Epithelial cell of prostate (primary cell): ENCODE results near the gene TP73.

Experiments
- DNase-seq: peaks from one replicate; pipeline ENCODE4 v3.0.0-alpha.2; 2011; ENCODE audit warnings: low read depth, low spot score
- H3K27ac ChIP-seq: fragments of 450-650 bp; 2 replicates; pipeline ENCODE4 v1.5.1; 2017; ENCODE audit warnings: mild to moderate bottlenecking

TP73 gene

DNA sequence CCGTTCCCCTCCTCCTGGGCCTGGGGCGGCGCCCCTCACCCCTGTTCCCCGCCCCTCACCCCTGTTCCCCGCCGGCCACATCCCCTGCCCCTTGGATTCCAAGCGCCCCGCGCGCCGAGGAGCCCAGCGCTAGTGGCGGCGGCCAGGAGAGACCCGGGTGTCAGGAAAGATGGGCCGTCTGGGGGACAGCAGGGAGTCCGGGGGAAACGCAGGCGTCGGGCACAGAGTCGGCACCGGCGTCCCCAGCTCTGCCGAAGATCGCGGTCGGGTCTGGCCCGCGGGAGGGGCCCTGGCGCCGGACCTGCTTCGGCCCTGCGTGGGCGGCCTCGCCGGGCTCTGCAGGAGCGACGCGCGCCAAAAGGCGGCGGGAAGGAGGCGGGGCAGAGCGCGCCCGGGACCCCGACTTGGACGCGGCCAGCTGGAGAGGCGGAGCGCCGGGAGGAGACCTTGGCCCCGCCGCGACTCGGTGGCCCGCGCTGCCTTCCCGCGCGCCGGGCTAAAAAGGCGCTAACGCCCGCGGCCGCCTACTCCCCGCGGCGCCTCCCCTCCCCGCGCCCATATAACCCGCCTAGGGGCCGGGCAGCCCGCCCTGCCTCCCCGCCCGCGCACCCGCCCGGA is at the start of gene TP73:
TP73 (plus strand) TSS at position 587 of the 618 bp plus-strand sequence. CDS start 29,850 bp downstream, outside the sequence.
- H3K27ac ChIP-seq: no peak within 1 kb of the TSS
- no peak for DNase-seq

GRCh38 chr1:3603156-3603555 is 49.2 kb upstream of the TP73 start:
- DNase-seq: no peak
- H3K27ac ChIP-seq: no peak overlapping the region

GRCh38 chr1:3603571-3604467 is 48.5 kb upstream of the TP73 start:
- peak overlapping the region; percentile 9 for H3K27ac ChIP-seq
- DNase-seq: no peak

DNA sequence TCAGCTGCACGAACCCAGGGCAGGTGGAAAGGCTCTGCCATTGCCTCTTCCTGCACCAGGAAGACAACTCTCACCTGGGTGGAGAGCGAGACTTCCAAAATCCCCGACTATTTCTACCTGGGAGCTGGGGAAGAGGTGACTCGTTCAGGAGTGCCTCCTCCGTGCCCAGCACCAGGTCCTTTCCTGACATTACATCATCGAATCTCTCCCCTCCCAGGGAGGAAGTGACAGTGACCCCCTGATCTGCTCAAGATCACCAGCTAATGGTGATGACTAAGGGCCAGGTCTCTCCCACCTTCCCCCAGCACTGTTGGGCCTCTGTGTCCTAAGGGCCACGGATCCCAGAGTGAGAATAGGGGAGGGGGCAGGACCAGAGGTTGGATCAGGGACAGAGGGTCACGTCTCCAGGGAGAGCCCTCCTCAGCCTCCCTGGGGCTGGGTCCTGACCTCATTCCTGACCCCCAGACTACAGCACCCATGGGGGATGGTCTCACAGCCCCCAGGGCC is 47.8 kb upstream of the TP73 start:
- peak overlapping the region; percentile 9 for H3K27ac ChIP-seq

GRCh38 chr1:3604997-3605823 is 47.1 kb upstream of the TP73 start:
- no peak for DNase-seq
- H3K27ac ChIP-seq: peak overlapping the region; percentile 9

More for the DNA sequence above, 47.8 kb upstream of the TP73 start:
- DNase-seq: no peak

DNA sequence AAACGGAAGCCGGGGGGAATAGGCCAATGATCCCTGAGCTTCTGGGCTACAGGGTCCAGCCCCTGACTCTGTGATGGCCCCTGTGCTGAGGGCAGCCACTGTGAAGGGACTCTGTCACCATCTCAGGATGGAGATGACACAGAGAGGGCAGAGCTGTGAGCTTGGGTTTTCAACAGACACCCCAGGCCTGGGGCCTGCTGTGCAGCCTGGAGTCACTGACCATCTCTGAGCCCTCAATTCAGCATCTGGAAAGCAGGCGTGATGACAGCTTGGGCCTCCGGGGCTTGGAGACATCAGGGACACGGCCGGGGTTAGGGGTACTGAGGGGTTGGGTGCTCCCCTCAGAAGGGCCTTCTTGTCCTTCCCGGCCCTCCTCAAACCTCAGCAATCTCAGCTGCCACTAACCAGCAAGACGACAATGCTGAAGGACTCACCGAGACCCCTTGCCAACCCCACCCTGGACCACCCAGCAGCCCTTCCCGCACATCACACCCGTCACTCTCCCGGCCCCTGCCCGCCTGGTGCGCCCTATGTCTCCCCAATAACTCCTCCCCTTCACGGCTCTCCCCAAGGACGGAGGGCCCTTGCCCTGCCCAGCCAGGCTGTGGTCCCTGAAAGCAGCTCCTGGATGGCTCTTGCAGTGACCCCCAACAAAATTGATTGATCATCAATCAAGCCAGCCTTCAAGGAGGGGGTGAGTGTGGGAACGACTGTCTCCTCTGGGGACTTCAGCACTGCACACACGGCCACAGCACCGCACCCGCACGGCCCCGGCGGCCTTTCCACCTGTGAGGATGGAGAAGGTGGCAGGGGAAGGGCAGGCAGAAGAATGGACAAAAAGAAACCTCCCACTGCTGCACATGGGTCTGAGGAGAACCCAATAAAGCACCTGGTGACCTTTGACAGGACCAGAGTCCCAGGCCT is 45.3 kb upstream of the TP73 start:
- no peak for DNase-seq
- no peak overlapping the region for H3K27ac ChIP-seq

DNA sequence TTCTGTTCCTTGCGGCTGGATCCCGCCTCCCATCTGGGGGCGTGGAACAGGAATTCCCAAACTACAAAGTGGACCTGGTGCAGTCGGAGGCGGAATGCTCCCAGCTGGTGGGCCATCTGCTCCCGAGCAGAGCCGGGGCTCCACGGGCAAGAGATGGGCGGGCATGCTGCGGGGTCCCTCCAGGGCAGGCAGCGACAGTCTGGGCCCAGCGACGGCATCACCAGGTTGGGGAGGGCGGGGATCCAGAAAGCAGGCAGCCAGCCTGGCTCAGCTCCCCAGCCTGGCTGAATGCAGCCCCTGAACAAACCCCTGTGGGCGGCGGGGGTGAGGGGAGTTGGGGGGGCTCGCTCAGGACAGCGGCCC is 44.6 kb upstream of the TP73 start:
- no peak for DNase-seq
- H3K27ac ChIP-seq: no peak overlapping the region

DNA sequence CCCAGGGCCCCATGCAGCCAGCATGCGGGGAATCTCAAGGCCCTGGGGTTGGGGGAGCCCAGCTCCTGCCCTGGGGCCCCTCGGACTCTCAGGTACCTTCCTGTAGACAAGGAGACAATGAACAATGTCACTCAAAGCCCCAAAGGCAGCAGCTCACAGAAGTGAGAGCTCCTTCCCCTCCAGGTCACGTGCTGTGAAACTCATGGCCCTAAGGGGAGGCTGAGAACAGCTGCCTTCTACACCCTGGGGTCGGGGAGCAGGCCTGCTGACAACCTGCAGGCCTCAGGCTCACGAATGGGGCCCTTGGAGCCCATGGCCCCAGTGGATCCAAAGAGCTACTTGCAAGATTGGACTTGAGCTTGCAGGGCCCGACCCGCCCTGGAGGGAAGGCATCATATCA is 44.2 kb upstream of the TP73 start:
- H3K27ac ChIP-seq: no peak overlapping the region
- no peak for DNase-seq

DNA sequence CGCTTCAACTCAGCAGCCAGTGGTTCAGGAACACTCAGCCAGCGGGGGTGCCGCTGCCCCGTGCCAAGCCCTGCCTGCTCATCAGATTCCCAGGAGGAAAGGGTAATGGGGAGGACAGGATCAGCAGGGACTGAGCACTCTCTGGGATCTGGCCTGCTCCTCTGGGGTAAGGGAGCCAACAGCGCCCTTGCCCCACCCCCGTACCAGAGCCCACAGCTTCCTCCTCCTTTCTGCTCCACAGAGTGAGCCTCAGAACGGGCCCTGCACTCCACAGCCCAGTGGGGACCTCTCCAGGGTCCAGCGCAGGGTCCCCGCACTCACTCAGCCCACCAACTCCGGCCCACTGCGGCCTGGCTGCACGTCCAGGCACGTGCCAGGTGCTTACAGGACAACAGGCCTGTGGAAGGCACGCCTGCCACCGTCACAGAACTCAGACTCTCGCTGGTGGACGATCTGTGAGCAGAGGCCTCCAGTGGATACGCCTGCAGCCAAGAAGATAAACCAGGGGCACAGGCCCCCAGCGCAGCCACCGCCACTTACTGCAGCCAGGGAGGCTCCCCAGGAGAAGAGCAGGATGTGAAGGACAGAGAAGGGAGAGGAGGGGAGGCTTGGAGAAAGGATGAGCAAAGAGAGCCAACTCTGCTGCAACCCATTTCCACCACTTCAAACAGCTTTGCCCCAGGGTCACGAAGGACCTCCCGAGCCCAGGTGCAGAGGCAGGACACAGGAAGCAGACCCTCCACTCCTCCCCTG is 43.1 kb upstream of the TP73 start:
- no peak for DNase-seq
- H3K27ac ChIP-seq: no peak overlapping the region

DNA sequence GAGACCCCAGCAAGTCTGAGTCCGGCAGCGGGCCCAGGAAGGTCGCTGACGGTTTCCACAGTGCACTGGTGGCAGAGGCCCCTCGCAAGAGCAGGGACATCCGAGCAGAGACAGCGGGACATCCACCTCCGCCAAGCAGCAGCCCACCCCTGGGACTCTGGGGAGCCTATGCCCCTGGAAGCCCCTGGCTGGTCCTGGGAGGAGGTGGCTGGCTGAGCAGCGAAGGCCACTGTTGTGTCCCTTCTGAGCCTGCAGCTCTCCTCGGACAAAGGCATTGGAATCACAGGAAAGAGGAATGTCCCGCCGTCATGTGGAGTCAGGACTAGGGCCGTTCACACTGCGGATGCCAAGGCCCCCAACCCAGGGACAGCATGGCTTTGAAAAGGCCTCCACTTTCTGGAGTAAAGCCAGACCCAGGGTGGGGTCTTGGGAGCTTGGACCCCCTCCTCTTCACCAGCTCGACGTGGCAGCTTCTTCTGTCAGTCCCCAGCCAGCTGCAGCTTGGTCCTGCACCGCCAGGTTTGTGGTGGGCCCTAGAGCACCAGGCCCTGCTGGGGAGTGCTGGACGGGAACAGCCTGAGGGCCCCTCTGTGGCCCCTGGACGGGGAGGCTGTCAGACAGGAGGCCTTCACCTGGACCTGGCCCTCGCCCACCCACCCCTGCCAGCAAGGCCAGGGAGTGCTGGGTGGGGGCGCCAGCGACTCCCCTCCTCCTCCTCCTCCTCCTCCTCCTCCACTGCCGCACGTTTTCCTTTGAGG is 42.4 kb upstream of the TP73 start:
- no peak overlapping the region for H3K27ac ChIP-seq

DNA sequence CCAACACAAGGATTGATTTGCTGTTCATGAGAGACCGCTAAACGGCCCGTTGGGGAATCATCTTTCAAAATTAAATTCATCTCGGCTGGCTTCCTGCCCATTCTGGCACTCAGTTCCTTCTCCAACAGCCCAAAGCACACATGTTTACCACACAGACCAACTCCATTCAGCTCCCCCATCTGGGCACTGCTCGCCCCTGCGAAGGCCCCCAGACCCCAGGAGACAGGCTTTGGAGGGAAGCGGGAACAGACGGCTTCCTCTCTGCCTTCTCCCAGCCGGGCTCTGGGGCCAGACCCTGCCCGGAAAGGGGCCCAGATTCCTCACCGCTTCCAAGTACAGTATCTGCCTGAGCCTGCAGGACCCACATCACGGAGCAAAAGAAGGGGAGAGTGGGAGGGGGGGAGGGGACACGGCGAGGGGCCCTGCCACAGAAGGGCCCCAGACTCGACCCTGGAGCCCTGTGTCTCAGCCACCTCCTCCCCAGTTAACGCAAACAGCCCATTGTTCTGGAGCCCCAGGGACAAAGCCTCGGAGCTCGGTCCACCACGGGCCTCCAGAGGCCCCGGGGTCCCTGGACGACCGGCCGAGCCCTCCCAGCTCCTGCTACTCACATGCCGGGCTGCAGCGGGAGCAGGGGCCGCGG is 41.7 kb upstream of the TP73 start:
- no peak overlapping the region for H3K27ac ChIP-seq
- no peak for DNase-seq

More for the DNA sequence above, 42.4 kb upstream of the TP73 start:
- DNase-seq: no peak

- no peak within 1 kb of the TSS for H3K27ac ChIP-seq
- no peak for DNase-seq
These were observed 40.9 kb upstream of the TP73 start, which contains the start of gene MEGF6 for GRCh38 chr1:3611170-3612019. Gene MEGF6, minus strand, starts transcription at chr1:3611508. Its CDS starts 240 bp downstream, at chr1:3611268.

GRCh38 chr1:3612123-3612522 is 40.2 kb upstream of the TP73 start:
- DNase-seq: no peak
- H3K27ac ChIP-seq: no peak overlapping the region

- no peak for DNase-seq
- no peak overlapping the region for H3K27ac ChIP-seq
These were observed 37.3 kb upstream of the TP73 start for GRCh38 chr1:3614755-3615742.

- no peak overlapping the region for H3K27ac ChIP-seq
- no peak for DNase-seq
These were observed 35.5 kb upstream of the TP73 start for GRCh38 chr1:3616861-3617260.
